CD14-positive monocyte (primary cell): ENCODE data around the gene COL15A1. TPM values are rescaled to one million over a fixed set of nuclear protein-coding genes. Genes with fewer than 3 reads are reported as not detected.

Experiments used
- DNase-seq, 3 donors: peaks; one replicate each; pipeline ENCODE4 v3.0.0-alpha.2; 2011 to 2022
- H2AFZ ChIP-seq: 2 replicates; pipeline ENCODE4 v1.6.0; 2012; ENCODE audit warnings: mild to moderate bottlenecking, low read depth, low read length, inconsistent platforms; ENCODE audit not compliant: insufficient read depth, poor library complexity, severe bottlenecking
- H3K27ac ChIP-seq, 2 donors: 1 replicate in 1 of 2; 2 replicates in 1 of 2; pipeline ENCODE4 v1.5.1; 2012 to 2013; ENCODE audit warnings: low read length in 2 of 2, control low read depth in 1 of 2, inconsistent platforms in 1 of 2, low read depth in 1 of 2, mild to moderate bottlenecking in 1 of 2
- H3K27me3 ChIP-seq, 2 donors: one replicate each; pipeline versions ENCODE4 v1.6.0 to v1.6.1; 2011 to 2013; ENCODE audit warnings: low read length in 2 of 2; ENCODE audit not compliant: control insufficient read depth in 2 of 2, insufficient read depth in 2 of 2
- H3K36me3 ChIP-seq, 2 donors: replicated peaks in 1 of 2; 1 replicate in 1 of 2; 2 replicates in 1 of 2; pipeline versions ENCODE4 v1.5.1 to v1.6.1; 2012 to 2013; ENCODE audit warnings: low read length in 2 of 2, control low read depth in 1 of 2, inconsistent platforms in 1 of 2, mild to moderate bottlenecking in 1 of 2; ENCODE audit not compliant: insufficient read depth in 2 of 2, control insufficient read depth in 1 of 2
- H3K4me1 ChIP-seq, 2 donors: 1 replicate in 1 of 2; 2 replicates in 1 of 2; pipeline versions ENCODE4 v1.5.1 to v1.6.1; 2012 to 2013; ENCODE audit warnings: low read length in 2 of 2, control low read depth in 1 of 2, inconsistent platforms in 1 of 2, mild to moderate bottlenecking in 1 of 2, moderate library complexity in 1 of 2; ENCODE audit not compliant: insufficient read depth in 2 of 2, control insufficient read depth in 1 of 2
- H3K4me2 ChIP-seq: replicated peaks from 2 replicates; pipeline ENCODE3; 2012; ENCODE audit warnings: low read length, moderate library complexity, mild to moderate bottlenecking; ENCODE audit not compliant: poor library complexity, severe bottlenecking; ENCODE audit errors: extremely low read depth
- H3K4me3 ChIP-seq, 3 experiments: fragments of 200-600 bp in 1 of 3; sonication (generic) in 1 of 3; replicated peaks in 1 of 3; 1 replicate in 2 of 3; 2 replicates in 1 of 3; pipeline ENCODE4 v1.5.1; 2011 to 2013; ENCODE audit warnings: low read length in 3 of 3, mild to moderate bottlenecking in 3 of 3, control low read depth in 2 of 3, low read depth in 2 of 3, inconsistent platforms in 1 of 3, moderate library complexity in 1 of 3
- H3K79me2 ChIP-seq: 2 replicates; pipeline ENCODE4 v1.6.0; 2012; ENCODE audit warnings: mild to moderate bottlenecking, control low read depth, inconsistent platforms, low read length, moderate library complexity; ENCODE audit not compliant: insufficient read depth
- H3K9ac ChIP-seq: 2 replicates; pipeline ENCODE4 v1.6.0; 2017; ENCODE audit warnings: low read length, mild to moderate bottlenecking; ENCODE audit not compliant: insufficient read depth, poor library complexity, severe bottlenecking
- H3K9me3 ChIP-seq, 2 donors: replicated peaks in 1 of 2; 1 replicate in 1 of 2; 2 replicates in 1 of 2; pipeline versions ENCODE4 v1.5.1 to v1.6.1; 2012 to 2013; ENCODE audit warnings: low read length in 2 of 2, control low read depth in 1 of 2; ENCODE audit not compliant: control insufficient read depth in 1 of 2, insufficient read depth in 1 of 2
- H4K20me1 ChIP-seq: 2 replicates; pipeline ENCODE4 v1.6.0; 2012; ENCODE audit warnings: mild to moderate bottlenecking, low read length, control low read depth, moderate library complexity; ENCODE audit not compliant: insufficient read depth
- H3K27ac Mint-ChIP-seq, 7 donors: one replicate each; pipeline ENCODE4 v1.8.0; 2020; ENCODE audit warnings: mild to moderate bottlenecking in 7 of 7, mixed read lengths in 7 of 7, moderate library complexity in 6 of 7, inconsistent platforms in 2 of 7
- H3K27me3 Mint-ChIP-seq, 3 donors: one replicate each; pipeline ENCODE4 v1.8.0; 2021 to 2022; ENCODE audit warnings: low read depth in 3 of 3, mild to moderate bottlenecking in 3 of 3, mixed read lengths in 3 of 3, moderate library complexity in 3 of 3, inconsistent platforms in 1 of 3
- H3K36me3 Mint-ChIP-seq, 2 donors: one replicate each; pipeline ENCODE4 v1.8.0; 2020; ENCODE audit warnings: mixed read lengths in 2 of 2, inconsistent platforms in 1 of 2, mild to moderate bottlenecking in 1 of 2
- H3K4me1 Mint-ChIP-seq: one replicate; pipeline ENCODE4 v1.8.0; 2020; ENCODE audit warnings: mild to moderate bottlenecking, mixed read lengths
- H3K4me3 Mint-ChIP-seq, 2 donors: one replicate each; pipeline ENCODE4 v1.8.0; 2020; ENCODE audit warnings: mild to moderate bottlenecking in 2 of 2, mixed read lengths in 2 of 2, moderate library complexity in 1 of 2
- H3K9me3 Mint-ChIP-seq, 7 donors: one replicate each; pipeline ENCODE4 v1.8.0; 2020 to 2022; ENCODE audit warnings: mixed read lengths in 7 of 7, mild to moderate bottlenecking in 6 of 7, moderate library complexity in 6 of 7, inconsistent platforms in 2 of 7
- CTCF ChIP-seq: fragments of 200-600 bp; IDR thresholded peaks from one replicate; pipeline ENCODE4 v1.8.0; 2022; ENCODE audit warnings: antibody characterized with exemption, mild to moderate bottlenecking
- WGBS: methylation state at CpG from one replicate; pipeline ENCODE4 v1.1.5; 2013; ENCODE audit warnings: missing lambda C conversion rate; ENCODE audit not compliant: insufficient coverage; 5-methylcytosine and 5-hydroxymethylcytosine counted together
- intact Hi-C, 2 donors: fragments of 100-400 bp; cut with micrococcal nuclease; formaldehyde crosslinking; loops; one replicate each; pipeline versions ENCODE4 v1.15.0 to v1.15.1; 2023
- polyA plus RNA-seq, 3 donors: library from polyadenylated mRNA; depleted of rRNA in 1 of 3; unstranded in 2 of 3; stranded (reverse) in 1 of 3; fragments of 300-500 nt in 2 of 3; fragments of >200 nt in 1 of 3; fragmentation: Illumina TruSeq in 2 of 3; gene quantifications; 1 replicate in 2 of 3; 2 replicates in 1 of 3; pipeline ENCODE4 v1.2.3, GENCODE V29; 2012 to 2021

Gene COL15A1
- polyA plus RNA-seq, 3 donors = 0.03 to 0.14 (median 0.11) TPM

GRCh38 chr9:99101271-99101670, 157.6 kb downstream of the COL15A1 start:
- Histone ChIP-seq H3K79me2 (peaks cover 9% of the 10 kb centered on the region), H3K4me2 (no peak overlapping the region), H3K4me1 (peaks cover 14 to 19% of the 10 kb centered on the region in 2 donors), H3K9me3 (no peaks in the 10 kb centered on the region), H3K27ac (no peak overlapping the region), H3K36me3 (no peaks in the 10 kb centered on the region), H3K4me3 (no peak overlapping the region), H3K27me3 (no peaks in the 10 kb centered on the region), H4K20me1 (no peaks in the 10 kb centered on the region), H2AFZ (no peak overlapping the region), H3K9ac (no peak overlapping the region)
- intact Hi-C loops = loop anchor here in 1 of 2 donors (10.0 kb wide), 1 partner anchor 106 kb away; no protein-coding TSS in a partner anchor
- peaks cover 0 to 3% (median 0%) of the 10 kb centered on the region in 7 donors for H3K9me3 Mint-ChIP-seq
- H3K4me1 Mint-ChIP-seq = peaks cover 16% of the 10 kb centered on the region
- WGBS = 100% methylated on average over 2 of the region's 5 CpGs
- no peaks in the 10 kb centered on the region for H3K36me3 Mint-ChIP-seq
- H3K4me3 Mint-ChIP-seq = no peak overlapping the region
- TF ChIP-seq CTCF = no peak
- DNase-seq = no peak
- H3K27ac Mint-ChIP-seq = no peak overlapping the region
- peaks cover 0 to 8% (median 2%) of the 10 kb centered on the region in 3 donors for H3K27me3 Mint-ChIP-seq

GRCh38 chr9:99101812-99102211, 158.1 kb downstream of the COL15A1 start:
- TF ChIP-seq CTCF = no peak
- no peaks in the 10 kb centered on the region for H4K20me1 ChIP-seq
- peaks cover 0 to 2% of the 10 kb centered on the region in 2 donors for H3K36me3 Mint-ChIP-seq
- H2AFZ ChIP-seq = no peak overlapping the region
- no peaks in the 10 kb centered on the region for H3K9me3 ChIP-seq
- no peak overlapping the region for H3K4me3 ChIP-seq
- no peaks in the 10 kb centered on the region for H3K36me3 ChIP-seq
- no peak overlapping the region for H3K4me3 Mint-ChIP-seq
- peaks cover 22% of the 10 kb centered on the region for H3K4me1 Mint-ChIP-seq
- peaks cover 0 to 3% (median 0%) of the 10 kb centered on the region in 7 donors for H3K9me3 Mint-ChIP-seq
- WGBS = no CpG with 5 or more reads among the region's 2 CpGs
- peaks cover 15% of the 10 kb centered on the region for H3K79me2 ChIP-seq
- peaks cover 0 to 6% (median 0%) of the 10 kb centered on the region in 3 donors for H3K27me3 Mint-ChIP-seq
- H3K27me3 ChIP-seq = no peaks in the 10 kb centered on the region
- no peak for DNase-seq
- no peak overlapping the region for H3K9ac ChIP-seq
- no peak overlapping the region for H3K27ac Mint-ChIP-seq
- no peak overlapping the region for H3K4me2 ChIP-seq
- peaks cover 19 to 24% of the 10 kb centered on the region in 2 donors for H3K4me1 ChIP-seq
- H3K27ac ChIP-seq = no peak overlapping the region
- intact Hi-C loops = loop anchor here in 1 of 2 donors (10.0 kb wide), 1 partner anchor 107 kb away; no protein-coding TSS in a partner anchor
